GM12875 (cell line): ENCODE measurements around the gene HAO1.

Experiments used
- H3K4me3 ChIP-seq: one replicate; pipeline ENCODE4 v1.5.1; 2011; ENCODE audit warnings: low read depth, low read length, control low read depth
- TF ChIP-seq, protein P1 (sequence below): IDR thresholded peaks from 2 replicates; pipeline ENCODE4 v1.5.1; 2011; ENCODE audit warnings: low read depth, mild to moderate bottlenecking, control low read depth, inconsistent platforms, low read length, moderate library complexity, borderline replicate concordance; ENCODE audit not compliant: insufficient read depth

Gene HAO1

DNA sequence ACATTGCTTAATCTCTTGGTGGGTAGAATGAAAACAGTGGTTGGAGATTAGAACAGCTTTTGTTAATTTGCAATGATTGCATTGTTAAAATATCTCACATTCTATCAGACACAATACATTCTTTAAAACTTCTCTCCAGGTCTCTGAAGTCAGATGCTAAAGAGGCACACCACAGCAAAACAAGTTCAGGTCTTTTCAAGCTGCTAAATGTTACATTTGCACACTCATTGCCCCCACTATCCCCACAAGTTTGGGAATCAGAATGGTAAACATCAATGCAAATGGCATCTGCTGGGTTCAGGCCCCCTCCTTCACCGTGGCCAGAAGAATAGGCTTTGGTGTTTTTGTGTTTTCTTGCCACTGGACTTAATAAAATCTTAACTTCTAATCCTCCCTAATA lies 10.1 kb upstream of the HAO1 start:
- TF ChIP-seq, protein P1, sequence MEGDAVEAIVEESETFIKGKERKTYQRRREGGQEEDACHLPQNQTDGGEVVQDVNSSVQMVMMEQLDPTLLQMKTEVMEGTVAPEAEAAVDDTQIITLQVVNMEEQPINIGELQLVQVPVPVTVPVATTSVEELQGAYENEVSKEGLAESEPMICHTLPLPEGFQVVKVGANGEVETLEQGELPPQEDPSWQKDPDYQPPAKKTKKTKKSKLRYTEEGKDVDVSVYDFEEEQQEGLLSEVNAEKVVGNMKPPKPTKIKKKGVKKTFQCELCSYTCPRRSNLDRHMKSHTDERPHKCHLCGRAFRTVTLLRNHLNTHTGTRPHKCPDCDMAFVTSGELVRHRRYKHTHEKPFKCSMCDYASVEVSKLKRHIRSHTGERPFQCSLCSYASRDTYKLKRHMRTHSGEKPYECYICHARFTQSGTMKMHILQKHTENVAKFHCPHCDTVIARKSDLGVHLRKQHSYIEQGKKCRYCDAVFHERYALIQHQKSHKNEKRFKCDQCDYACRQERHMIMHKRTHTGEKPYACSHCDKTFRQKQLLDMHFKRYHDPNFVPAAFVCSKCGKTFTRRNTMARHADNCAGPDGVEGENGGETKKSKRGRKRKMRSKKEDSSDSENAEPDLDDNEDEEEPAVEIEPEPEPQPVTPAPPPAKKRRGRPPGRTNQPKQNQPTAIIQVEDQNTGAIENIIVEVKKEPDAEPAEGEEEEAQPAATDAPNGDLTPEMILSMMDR = no peak
- H3K4me3 ChIP-seq = no peak overlapping the region

DNA sequence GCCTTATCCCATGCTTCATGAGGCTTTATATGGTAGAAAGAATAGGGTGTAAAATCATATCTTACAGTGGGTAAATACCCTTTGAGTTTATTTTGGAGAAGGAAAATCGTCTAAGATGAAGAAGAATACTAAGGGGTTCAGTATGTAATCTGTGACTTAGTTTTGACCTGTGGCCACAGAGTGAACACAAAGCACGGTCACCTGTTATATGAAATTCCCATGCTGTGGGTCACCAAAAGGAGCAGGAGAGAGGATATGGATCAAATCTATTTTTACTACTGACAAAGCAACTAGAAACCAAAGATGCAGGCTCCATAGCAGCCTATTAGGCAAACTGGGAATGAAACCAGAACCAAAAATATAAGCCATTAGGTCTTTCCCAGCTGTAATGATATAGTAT lies 3.6 kb upstream of the HAO1 start:
- no peak overlapping the region for H3K4me3 ChIP-seq
- TF ChIP-seq, protein P1 = no peak

DNA sequence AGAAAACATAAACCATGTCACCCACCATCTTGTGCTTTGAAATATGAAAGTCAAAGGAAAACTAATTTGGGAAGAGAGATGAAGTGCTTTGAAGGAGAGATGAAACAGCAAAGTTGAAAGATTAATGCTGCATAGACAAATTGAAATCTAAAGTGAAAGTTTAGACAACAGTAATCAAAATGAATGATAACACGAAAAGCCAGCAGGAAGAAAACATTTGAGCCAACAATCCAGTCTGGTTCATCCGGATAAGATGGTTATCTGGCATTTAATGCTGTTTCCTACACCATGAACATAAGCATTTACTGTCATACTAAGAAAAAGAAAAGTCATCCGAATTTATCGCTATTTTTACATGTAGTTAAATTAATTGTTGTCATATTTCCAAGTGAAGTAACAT lies 595 bp downstream of the HAO1 start:
- H3K4me3 ChIP-seq = no peak overlapping the region
- TF ChIP-seq, protein P1 = no peak

DNA sequence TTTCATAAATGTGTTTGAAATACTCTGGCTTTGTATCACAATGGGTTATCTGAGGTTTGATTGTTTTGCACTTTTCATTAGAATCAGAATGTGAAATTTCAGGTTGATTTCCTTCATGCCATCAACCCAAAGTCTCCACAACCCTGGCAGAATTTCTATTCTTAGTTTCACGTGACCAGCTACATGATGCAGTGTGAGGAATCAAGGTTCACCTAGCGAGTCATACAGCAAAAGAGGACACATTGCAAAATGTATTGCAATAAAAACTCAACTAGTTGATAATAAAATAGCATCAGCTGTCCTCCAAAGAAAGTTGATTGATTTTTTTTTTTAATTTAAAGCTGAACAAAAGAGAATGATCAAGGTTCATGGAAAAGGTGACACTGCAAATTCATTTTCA lies 2.2 kb downstream of the HAO1 start:
- TF ChIP-seq, protein P1 = no peak
- no peak overlapping the region for H3K4me3 ChIP-seq

DNA sequence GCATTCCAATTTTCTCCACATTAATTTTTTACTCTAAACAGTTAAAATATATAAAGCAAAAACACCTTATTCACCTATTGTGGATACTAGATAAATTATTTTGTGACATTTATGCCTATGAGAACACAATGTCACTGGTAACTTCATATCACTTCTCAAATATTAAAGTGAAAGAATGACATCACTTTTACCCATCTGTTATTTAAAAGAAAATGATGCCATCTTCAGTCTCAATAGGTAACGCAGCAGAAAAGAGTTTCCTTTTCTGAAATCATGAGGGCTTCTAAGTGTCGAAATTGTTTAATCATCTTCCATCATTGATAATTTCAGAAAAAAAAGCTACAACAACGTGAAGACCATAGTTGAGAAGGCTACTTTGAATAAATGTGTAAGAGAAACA lies 2.9 kb downstream of the HAO1 start:
- TF ChIP-seq, protein P1 = no peak
- no peak overlapping the region for H3K4me3 ChIP-seq

DNA sequence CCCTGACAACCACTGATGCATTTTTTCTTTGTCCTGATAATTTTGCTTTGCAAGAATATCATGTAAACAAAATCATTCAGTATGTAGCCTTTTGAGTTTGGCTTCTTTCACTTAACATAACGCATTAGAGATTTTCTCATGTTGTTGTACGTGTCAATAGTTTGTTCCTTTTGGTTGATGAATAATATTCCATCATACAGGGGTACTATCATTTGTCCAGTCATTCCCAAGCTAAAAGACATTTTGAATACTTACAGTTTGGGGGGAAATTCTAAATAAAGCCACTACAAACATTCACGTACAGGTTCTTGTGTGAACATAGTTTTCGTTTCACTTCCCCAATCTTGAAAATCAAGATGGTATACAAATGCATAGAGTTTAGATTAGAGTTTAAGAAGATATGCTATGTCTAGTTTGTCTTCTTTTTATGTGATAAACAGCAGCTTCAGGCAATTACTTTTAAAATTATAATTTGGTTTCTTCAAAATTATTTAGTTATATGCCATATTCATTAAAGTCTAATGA lies 5.2 kb downstream of the HAO1 start:
- H3K4me3 ChIP-seq = no peak overlapping the region
- TF ChIP-seq, protein P1 = no peak

DNA sequence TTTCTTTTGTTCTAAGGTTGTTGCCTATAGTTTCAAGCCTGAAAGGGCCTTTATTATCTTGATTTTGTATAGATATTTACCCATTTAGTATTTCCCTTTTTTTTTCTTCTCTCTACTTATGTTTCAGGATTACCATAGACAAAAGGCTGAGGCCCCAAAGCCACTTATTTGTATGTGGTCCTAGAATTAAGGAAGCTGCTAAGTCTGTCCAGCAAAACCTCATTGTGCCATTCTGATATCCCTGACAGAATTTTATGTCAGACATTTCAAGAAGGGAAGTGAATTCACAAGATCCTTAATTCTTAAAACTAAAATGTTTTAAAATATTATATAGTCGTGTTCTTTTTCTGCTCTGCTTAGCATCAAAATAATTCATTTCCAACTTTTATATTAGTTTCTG lies 6.9 kb downstream of the HAO1 start:
- H3K4me3 ChIP-seq = no peak overlapping the region
- TF ChIP-seq, protein P1 = no peak
